Stimulated activated CD8-positive, alpha-beta memory T cell treated with anti-CD3 and anti-CD28 coated beads, Interleukin-15, amount 100 ng/mL, for 1 hour (primary cell): ENCODE measurements around the gene TCF12.
"Not testable (repeated sequence)": the region's sequence is repeated elsewhere in the genome, so short reads cannot be mapped to it uniquely, and the experiment has no call there.

ENCODE experiments used
- DNase-seq: peaks from one replicate; pipeline ENCODE4 v3.0.0-alpha.2; 2020; ENCODE audit warnings: low read depth

Gene TCF12

DNA sequence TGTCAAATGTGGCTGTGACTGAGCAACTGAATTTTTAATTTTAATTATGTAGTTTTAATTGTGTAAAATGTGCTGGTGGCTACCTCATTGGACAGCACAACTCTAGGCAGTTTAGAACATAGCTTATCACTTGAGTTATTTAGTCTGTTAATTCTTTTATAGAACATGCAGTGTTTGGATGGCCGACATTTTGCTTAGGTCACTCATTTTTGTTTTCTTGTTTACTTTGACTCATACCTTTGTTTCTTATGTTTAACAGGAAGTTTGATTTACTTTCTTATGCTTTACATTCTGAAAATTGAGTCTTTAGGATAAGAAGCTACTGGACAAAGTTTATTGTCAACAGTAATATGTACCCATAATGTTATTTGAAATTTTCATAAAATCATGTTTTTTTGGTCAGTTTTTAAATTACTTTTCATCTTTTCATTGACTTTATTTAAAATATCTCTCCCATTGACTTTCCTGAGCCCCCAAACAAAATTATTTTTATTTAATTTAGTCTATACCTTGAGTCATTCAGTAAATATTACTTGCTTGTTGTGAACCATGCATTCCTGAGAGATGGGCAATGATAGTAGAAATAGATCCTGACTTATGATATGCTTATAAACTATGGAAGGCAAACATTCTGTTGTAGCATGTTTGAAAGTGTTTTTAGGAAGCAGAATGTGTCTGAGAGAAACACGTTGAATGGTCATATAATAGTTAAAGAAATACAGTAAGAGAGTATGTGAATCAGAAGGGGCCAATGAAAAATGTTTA, 60.6 kb downstream of the TCF12 start:
- no peak for DNase-seq

DNA sequence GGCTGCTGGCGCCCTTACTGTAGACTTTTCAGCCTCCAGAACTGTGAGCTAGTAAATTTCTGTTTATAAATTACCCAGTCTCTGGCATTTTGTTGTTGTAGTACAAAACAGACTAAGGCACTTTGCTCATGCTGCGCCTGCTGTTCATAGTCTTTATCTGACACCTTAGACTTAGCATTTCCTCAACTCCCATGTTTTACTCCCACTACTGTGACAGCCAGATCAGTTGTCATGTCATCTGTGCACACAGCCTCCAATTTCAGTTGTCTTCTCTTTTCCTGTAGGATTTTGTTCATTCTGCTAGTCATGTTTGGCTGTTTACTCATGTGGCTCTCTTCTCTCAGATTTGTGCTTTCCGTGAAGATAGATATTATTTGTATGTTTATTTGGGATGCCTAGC, 62.0 kb downstream of the TCF12 start:
- DNase-seq: no peak

DNA sequence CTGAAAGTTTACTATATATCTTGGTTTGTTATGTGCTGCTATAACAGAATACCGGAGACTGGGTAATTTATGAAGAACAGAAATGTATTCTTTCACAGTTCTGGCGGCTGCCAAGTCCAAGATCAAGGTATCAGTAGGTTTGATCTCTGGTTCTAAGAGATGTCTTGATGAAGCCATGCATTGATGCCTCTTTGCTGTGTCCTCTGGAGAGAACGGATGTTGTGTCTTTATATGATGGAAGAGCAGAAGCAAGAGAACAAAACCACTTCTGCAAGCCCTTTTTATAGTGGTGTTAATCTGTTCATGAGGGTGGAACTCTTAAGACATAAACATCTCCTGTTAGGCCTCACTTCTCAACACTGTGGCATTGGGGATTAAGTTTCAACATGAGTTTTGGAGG, 62.7 kb downstream of the TCF12 start:
- DNase-seq: no peak

DNA sequence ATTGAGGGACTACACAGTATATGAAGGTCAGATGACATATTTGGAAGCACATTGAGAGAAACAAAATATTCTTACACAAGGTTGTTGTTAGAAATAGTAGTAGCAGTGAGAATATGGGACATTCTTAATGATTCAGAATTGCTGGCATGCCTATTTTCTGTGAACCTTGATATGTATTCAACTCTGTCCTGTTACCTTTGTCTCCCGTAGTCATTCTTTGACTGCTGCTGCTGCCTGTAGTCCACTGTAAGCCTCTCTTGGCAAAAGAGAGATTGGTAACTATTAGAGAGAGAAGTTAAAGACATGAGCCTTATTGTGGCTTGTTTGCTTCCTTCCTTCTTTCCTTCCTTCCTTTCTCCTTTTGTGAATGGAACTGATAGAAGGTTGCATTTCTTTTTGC, 64.5 kb downstream of the TCF12 start:
- no peak for DNase-seq

DNA sequence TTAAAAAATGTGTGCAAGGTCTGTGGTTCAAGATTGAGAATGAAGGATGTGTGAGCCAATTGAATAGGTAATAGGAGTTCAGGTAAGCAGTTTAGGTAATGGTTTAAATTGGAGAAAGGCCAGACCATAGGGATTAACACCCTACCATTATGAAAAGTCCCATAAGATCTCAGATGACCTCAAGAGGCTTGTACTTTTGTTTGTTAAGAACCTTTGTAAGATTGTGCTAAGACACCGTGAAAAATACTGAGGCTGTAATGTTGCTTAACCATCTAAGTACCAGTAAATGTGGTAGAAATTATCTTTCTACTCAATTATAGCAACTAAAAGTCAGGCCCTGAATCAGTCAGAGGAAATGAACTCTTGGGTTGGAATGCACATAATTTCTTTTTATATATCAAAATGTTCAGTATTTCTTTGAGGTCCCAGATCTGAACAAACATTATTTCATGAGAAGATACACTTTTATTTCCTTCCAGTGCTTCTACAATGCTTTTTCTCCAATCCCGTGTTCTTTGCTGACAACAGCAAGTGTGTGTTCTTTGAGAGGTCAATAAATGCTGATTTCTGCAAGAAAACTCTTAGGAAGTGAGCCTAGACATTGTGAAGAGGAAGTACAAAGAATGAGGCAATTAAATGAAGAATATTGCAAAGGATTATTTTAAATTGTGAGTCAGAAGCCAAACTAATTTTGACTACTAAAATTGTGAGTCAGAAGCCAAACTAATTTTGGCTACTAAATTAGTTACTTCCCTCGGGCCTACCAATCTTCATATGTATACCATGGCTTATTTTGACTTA, 66.4 kb downstream of the TCF12 start:
- DNase-seq: no peak

DNA sequence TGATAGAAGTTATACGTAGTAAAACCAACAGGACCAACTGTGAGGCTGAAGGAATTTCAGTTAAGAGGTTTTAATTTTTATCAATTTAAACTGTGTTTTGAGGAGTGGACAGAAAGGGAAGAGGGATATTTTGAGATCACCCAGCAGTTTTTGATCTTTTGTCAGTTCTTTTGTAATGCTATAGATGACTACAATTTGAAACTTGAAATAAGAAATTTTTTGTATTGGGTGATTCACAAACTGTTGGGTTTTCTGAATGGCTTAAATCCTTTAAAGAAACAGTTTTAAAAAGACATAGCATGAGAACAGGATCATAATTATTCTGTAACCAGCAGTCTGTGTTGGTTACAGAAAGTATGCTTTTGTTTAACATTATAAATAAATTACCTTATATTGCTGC, 67.4 kb downstream of the TCF12 start:
- no peak for DNase-seq

DNA sequence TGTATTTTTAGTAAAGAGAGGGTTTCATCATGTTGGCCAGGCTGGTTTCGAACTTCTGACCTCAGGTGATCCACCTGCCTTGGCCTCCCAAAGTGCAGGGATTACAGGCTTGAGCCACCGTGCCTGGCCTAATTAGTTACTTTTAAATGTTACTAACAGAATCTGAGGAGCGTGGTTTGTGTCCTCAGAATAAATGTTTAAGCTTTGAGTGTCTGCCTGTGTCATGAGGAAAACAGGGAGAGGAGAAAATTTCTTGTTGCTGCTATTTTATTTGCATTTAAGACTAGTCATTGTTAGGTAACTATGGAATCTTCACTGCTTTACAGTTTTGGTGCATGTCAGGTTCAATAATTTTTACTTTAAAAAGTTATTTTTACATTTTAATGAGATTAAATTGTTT, 68.8 kb downstream of the TCF12 start:
- no peak for DNase-seq

DNA sequence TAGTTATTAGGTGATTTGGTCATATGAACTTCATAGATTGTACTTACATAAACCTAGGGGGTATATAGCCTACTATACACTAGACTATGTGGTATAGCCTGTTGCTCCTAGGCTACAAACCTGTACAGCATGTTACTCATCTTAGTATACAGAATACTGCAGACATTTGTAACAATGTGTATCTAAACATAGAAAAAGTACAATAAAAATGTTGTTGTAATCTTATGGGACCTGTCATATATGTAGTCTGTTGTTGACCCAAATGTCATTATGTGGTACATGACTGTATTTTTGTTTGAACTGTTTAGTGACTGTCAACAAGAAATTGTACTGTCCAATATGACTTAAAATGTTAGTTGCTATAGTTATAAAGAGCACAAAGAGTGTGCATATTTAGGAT, 69.8 kb downstream of the TCF12 start:
- no peak for DNase-seq

DNA sequence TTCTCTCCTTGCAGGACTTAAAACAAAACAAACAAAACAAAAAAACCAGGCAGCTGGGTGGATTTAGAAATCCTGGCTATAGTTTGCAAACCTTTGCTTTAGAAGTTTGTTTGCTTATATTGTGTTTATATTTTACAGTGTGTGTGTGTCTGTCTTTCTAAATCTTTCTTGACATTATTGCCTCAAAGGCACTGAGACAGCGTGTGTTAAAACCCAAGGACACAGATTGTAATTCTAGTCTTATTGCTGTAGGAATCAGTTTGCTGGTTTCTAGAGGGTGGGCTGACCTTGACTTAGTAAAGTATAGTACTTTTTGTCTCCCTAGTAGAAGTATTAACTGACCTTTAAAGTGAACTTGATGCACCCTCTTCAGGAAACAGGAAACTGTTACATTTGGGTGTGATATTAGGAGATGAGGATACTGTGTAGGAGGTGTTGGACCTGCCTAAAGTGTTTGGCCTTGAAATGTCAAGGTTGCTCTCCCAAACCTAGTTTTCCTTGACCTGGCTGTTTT, 71.0 kb downstream of the TCF12 start:
- DNase-seq: no peak

DNA sequence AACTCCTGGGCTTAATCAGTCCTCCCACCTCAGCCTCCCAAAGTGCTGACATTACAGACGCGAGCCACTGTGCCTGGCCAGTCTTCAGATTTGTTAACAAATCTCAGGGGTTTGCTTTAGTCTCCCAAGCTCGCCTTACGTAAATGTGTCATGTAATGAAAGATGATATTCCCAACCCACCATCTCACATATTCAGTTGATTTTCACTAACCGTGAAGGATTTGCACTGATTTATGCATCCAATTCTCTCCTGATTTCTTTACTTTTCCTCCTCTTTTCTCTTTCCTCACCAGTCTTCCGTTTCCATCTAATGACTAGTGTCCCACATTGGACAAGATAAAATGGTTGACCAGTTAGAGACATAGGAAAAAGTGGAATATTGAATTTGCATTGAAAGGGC, 72.6 kb downstream of the TCF12 start:
- DNase-seq: no peak

DNA sequence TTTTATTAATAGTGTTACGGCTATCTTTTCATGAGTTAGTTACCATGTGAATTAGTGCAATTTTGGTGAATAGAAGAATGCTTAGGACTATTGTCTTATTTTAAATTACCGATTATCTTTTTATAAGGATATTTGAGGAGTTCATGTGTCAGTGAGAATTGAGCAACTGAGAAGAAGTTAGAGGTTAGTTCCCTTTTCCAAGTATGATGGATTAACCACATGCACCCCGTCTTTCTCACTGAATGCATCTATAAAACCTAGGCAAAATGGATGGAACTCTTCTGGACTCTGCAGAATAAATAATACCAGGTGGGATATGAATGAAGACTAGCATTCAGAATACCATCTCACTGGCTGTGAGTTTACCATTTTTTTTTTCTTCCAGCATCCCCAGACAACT, 74.3 kb downstream of the TCF12 start:
- DNase-seq: no peak

DNA sequence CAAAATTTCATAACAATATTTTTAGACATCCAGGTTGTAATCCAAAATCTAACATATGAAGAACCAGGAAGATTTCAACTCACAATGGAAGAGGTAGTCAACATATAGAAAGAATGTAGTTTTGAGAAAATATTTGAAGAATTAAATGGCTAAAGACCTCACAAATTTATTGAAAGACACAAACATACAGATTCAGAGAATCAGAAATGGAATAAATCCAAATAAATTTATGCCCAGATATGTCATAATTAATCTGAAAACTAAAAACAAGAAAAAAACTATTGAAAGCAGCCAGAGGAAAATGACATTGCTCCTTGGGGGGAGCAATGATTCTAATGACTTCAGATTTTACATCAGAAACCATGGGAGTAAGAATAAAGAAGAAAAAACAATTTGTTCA, 75.8 kb downstream of the TCF12 start:
- DNase-seq: no peak

DNA sequence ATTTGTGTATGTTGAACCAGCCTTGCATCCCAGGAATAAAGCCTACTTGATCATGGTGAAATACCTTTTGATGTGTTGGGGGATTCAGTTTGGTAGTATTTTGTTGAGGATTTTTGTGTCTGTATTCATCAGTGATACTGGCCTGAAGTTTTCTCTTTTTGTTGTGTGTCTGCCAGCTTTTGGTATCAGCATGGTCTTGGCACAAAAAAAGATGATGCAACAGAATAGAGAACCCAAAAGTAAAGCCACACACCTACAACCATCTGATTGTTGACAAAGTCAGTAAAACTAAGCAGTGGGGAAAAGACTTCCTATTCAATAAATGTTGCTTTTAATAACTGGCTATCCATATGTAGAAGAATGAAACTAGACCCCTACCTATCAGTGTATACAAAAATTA, 77.6 kb downstream of the TCF12 start:
- no peak for DNase-seq

DNA sequence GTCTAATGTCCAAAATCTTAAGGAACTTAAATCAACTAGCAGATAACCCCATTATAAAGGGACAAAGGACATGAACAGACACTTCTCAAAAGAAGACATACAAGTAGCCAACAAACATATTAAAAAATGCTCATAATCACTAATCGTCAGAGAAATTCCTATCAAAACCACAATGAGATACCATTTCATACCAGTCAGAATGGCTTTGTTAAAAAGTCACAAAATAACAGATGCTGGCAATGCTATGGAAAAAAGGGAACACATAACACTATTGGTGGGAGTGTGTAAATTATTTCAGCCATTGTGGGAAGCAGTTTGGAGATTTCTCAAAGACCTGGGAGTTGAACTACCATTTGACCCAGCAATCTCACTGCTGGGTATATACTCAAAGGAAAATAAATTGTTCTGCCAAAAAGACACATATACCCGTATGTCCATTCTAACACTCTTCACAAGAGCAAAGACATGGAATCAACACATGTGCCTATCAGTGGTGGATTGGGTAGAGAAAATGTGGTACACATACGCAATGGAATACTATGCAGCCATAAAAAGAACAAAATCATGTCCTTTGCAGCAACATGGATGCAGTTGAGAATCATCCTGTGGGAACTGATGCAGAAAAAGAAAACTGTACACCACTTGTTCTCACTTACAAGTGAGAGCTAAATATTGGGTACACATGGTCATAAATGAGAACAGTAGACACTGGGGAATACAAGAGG, 78.5 kb downstream of the TCF12 start:
- no peak for DNase-seq

DNA sequence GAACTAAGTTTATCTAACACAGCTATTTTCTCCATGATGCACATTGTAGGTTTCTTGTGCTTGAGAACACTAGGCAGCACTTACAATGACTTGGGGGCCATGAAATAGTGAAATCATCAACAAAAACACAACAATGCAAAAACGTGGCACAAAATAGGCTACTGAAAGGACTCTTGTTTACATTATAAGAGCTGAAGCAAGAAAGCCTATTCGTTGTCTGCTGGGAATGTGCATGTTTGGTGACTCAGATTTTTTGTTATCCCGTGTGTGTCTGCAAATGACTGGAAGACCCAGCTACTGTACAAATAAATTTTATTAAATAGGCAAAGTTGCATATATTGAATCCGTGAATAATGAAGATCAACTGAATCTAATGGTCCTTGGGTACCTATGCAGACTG, 85.0 kb downstream of the TCF12 start:
- no peak for DNase-seq

DNA sequence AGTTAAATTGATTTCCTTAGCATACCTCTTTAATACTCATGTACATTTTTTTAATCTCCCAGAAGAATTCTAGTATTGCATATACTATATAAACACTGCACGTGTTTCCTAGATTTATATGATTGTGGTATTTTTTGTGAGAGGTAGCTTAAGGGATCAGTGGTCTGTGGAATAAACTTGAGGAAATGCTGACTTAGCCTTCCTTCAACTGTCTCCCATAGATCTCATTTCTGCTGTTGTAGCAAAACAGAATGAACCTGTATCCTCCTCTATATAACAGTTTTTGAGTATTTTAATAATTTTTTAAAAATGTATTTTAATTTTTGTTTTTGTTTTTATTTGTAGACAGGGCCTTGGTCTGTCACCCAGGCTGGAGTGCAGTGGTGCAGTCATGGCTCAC, 86.8 kb downstream of the TCF12 start:
- DNase-seq: no peak

DNA sequence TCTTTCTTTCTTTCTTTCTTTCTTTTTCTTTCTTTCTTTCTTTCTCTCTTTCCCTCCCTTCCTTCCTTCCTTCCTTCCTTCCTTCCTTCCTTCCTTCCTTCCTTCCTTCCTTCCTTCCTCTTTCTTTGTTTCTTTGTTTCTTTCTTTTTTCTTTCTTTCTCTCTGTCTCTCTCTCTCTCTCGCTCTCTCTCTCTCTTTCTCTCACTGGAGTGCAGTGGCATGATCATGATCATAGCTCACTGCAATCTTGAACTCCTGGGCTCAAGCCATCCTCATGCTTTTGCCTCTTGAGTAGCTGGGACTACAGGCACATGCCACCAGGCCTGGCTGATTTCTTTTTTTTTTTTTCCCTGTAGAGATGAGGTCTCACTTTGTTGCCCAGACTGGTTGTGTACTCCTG, 89.4 kb downstream of the TCF12 start:
- DNase-seq: not testable (repeated sequence)

DNA sequence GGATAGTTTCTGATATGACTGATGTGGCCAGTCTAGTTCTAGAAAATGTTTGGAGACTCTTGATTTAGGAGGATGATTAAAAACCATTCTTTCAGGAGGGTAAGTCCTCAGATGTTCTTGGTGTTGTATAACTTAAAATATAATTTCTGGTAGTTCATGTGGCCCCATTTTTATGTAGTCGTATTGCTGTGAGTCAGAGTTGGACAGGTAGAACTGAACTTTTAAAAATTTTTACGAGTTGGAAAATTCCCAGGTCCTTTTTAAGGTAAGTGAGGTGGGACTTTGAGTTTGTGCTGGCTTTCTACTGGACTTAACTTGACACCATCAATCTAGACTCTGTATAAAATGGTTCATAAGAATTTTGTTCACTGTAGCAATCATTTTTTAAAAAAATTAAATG, 92.3 kb downstream of the TCF12 start:
- DNase-seq: no peak

DNA sequence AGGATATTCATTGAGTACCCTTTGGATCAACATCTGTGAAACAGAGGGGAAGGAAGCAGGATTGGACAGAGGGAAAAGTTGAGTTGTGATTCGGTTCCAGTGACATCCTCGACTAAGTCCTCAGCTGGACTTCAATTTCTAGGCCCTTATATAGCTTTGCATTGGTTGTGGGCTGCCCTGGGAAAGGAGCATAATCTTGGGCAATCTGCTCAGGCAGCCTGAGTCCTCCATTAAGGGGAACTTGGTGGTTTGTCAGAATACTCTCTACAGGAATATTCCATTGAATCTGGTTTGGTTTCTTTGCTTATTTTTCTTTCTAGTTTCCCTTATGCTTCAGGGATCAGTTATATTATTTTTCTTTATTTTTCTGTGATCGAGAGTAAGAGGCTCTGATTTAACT, 94.1 kb downstream of the TCF12 start:
- DNase-seq: no peak

DNA sequence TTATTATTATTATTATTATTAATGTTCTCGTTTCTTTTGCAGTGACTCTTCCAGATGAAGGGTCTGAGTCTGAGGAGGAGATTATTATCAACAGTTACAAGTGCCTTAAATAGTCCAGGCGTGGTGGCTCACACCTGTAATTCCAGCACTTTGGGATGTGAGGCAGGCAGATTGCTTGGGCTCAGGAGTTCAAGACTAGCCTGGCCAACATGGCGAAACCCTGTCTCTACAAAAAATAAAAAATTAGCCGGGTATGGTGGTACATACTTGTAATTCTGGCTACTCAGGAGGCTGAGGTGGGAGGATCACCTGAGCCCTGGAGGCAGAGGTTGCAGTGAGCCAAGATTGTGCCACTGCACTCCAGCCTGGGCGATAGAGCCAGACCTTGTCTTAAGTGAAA, 96.5 kb downstream of the TCF12 start:
- DNase-seq: not testable (repeated sequence)

DNA sequence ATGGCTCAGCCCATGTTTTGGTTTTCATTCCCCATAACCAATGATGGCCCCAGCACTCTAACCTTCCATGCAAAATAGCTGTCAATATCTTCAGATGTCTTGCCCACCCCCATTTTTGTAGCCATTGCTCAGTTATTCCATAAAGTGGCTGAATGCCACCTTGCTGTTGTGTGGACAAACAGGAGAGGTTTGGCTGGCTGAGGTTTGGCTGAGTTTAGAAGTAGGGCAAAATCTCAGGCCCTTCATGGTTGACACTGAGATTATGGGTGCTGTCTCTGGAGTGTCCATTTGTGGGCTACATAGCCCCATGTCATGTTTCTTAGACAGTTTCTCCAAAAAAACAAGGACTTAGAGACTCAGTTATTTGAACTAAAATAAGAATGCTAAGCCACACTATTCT, 96.9 kb downstream of the TCF12 start:
- no peak for DNase-seq

DNA sequence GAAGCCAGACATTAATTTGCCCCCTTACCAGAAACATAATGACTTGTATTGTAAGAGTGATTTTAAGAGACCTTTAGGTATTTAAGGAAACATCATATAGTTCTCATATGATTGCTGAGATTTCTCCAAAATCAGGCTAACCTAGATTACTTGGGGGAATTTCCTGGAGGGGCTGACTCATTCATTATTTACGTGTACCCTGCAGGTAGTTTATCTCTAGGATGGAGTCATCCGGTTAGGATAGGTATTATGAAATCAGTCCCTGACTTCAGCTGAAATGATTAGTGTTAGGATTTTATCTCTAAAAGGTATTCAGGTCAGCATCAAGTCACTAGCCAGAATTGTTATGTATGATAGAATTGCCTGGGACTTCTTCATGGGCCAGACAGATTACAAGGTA, 97.5 kb downstream of the TCF12 start:
- DNase-seq: no peak

DNA sequence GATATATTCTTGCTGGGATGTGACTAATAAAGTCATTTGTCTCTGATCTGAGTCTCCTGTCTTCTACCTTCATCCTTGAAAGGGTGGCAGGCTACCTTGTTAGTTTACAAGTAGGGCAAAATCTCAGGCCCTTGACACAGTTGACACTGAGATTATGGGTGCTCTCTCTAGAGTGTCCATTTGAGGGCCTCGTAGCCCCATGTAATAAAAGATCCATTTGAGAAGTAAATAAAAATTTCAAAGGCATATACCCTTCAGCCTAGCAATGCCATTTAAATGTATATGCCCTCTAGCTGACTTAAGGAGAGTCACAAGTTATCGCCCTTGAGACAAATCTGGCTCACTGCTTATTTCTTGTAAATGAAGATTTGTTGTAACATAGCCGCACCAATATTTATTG, 98.6 kb downstream of the TCF12 start:
- no peak for DNase-seq
